HEK293 (cell line): Measurements from ENCODE around the gene ZNF766.

Experiments used
- CTCF ChIP-seq: fragments of 450-650 bp; formaldehyde crosslinking; IDR thresholded peaks from 2 replicates; pipeline ENCODE4 v1.5.1; 2016; ENCODE audit warnings: missing biosample characterization, missing genetic modification characterization
- YY1 ChIP-seq: fragments of 450-650 bp; formaldehyde crosslinking; IDR thresholded peaks from 2 replicates; pipeline ENCODE4 v1.5.1; 2018; ENCODE audit warnings: missing biosample characterization, missing genetic modification characterization
- ZBTB1 ChIP-seq: fragments of 450-650 bp; formaldehyde crosslinking; IDR thresholded peaks from 2 replicates; pipeline ENCODE4 v1.5.1; 2016; ENCODE audit warnings: missing biosample characterization, missing genetic modification characterization
- ZBTB49 ChIP-seq: fragments of 450-650 bp; formaldehyde crosslinking; IDR thresholded peaks from 2 replicates; pipeline ENCODE4 v1.5.1; 2016; ENCODE audit warnings: missing biosample characterization, missing genetic modification characterization, low read depth
- ZBTB7A ChIP-seq: fragments of 450-650 bp; formaldehyde crosslinking; IDR thresholded peaks from 2 replicates; pipeline ENCODE4 v1.5.1; 2016; ENCODE audit warnings: low read depth, missing biosample characterization, missing genetic modification characterization
- ZEB2 ChIP-seq: fragments of 450-650 bp; formaldehyde crosslinking; IDR thresholded peaks from 2 replicates; pipeline ENCODE4 v1.5.1; 2016; ENCODE audit warnings: missing biosample characterization, missing genetic modification characterization
- ZIC2 ChIP-seq: fragments of 450-650 bp; formaldehyde crosslinking; IDR thresholded peaks from 2 replicates; pipeline ENCODE4 v1.5.1; 2016; ENCODE audit warnings: missing biosample characterization, missing genetic modification characterization
- ZNF221 ChIP-seq: fragments of 450-650 bp; formaldehyde crosslinking; IDR thresholded peaks from 2 replicates; pipeline ENCODE4 v1.5.1; 2017; ENCODE audit warnings: missing biosample characterization, missing genetic modification characterization, borderline replicate concordance
- ZNF223 ChIP-seq: fragments of 450-650 bp; formaldehyde crosslinking; IDR thresholded peaks from 2 replicates; pipeline ENCODE4 v1.5.1; 2016; ENCODE audit warnings: missing biosample characterization, missing genetic modification characterization
- ZNF23 ChIP-seq: fragments of 450-650 bp; formaldehyde crosslinking; IDR thresholded peaks from 2 replicates; pipeline ENCODE4 v1.5.1; 2016; ENCODE audit warnings: missing biosample characterization, missing genetic modification characterization, borderline replicate concordance
- ZNF510 ChIP-seq: fragments of 450-650 bp; formaldehyde crosslinking; IDR thresholded peaks from 2 replicates; pipeline ENCODE4 v1.5.1; 2018; ENCODE audit warnings: mild to moderate bottlenecking, missing genetic modification characterization, missing biosample characterization; ENCODE audit not compliant: insufficient replicate concordance
- ZNF658 ChIP-seq: fragments of 450-650 bp; formaldehyde crosslinking; IDR thresholded peaks from 2 replicates; pipeline ENCODE4; 2016; ENCODE audit warnings: missing biosample characterization, missing genetic modification characterization

GRCh38 chr19:52275988-52276387 is 6.6 kb downstream of the ZNF766 start:
- TF ChIP-seq CTCF (tag by site-specific recombination) (no peak), ZNF223 (no peak), ZBTB1 (tag by site-specific recombination) (no peak), ZBTB49 (tag by site-specific recombination) (no peak), ZBTB7A (tag by site-specific recombination) (no peak), ZNF510 (tag by site-specific recombination) (no peak), ZNF658 (tag by site-specific recombination) (no peak), YY1 (tag by site-specific recombination) (no peak), ZIC2 (tag by site-specific recombination) (no peak), ZNF221 (tag by site-specific recombination) (no peak), ZEB2 (no peak), ZNF23 (tag by site-specific recombination) (no peak)
